Panc1 (cell line): ENCODE results near the gene OPHN1. TPM values are rescaled to one million over a fixed set of nuclear protein-coding genes. Genes with fewer than 3 reads are reported as not detected.

Experiments used
- ATAC-seq: fragments of 200-7000 bp; cut with Tn5 transposase; 2 replicates; pipeline ENCODE4 v1.9.1; 2020; ENCODE audit warnings: mild to moderate bottlenecking, moderate library complexity
- BruUV-seq: library from RNA; stranded (reverse); fragments of 400-500 nt; replicated peaks from 2 replicates; lab custom pipeline; 2021; lab: Mats Ljungman, UMichigan
- CTCF ChIA-PET: fragments of 300-600 bp; sonication (Branson Sonifier 250); formaldehyde crosslinking; loops from one replicate; lab custom pipeline; 2022; ENCODE audit warnings: antibody characterized with exemption; lab: Charles Lee
- POLR2A ChIA-PET: fragments of 300-600 bp; sonication (Branson Sonifier 250); formaldehyde crosslinking; loops from one replicate; lab custom pipeline; 2022; ENCODE audit warnings: antibody characterized with exemption; lab: Charles Lee
- DNase-seq: peaks from one replicate; pipeline ENCODE4 v3.0.0-alpha.2; 2010; ENCODE audit warnings: low read depth, low spot score
- H3K27ac ChIP-seq: 2 replicates; pipeline ENCODE4 v1.5.1; 2011; ENCODE audit warnings: mild to moderate bottlenecking, low read length, inconsistent platforms
- H3K27me3 ChIP-seq: fragments of 200-500 bp; sonication (Bioruptor generic); 2 replicates; pipeline ENCODE4 v1.6.0; 2014; ENCODE audit warnings: low read length, inconsistent platforms; ENCODE audit not compliant: control insufficient read depth, insufficient read depth
- H3K36me3 ChIP-seq: fragments of 200-500 bp; sonication (Bioruptor generic); 2 replicates; pipeline ENCODE4 v1.5.1; 2014; ENCODE audit warnings: inconsistent platforms, mild to moderate bottlenecking, low read length, moderate library complexity; ENCODE audit not compliant: control insufficient read depth, insufficient read depth
- H3K4me1 ChIP-seq: 2 replicates; pipeline ENCODE4 v1.5.1; 2011; ENCODE audit warnings: inconsistent platforms, mild to moderate bottlenecking, low read length, moderate library complexity; ENCODE audit not compliant: control insufficient read depth, insufficient read depth
- H3K4me3 ChIP-seq, 2 experiments: 2 replicates each; pipeline ENCODE4 v1.5.1; 2011 to 2012; ENCODE audit warnings: low read depth in 2 of 2, low read length in 2 of 2, mild to moderate bottlenecking in 2 of 2, inconsistent platforms in 1 of 2, moderate library complexity in 1 of 2
- H3K9me3 ChIP-seq: fragments of 200-500 bp; sonication (Bioruptor generic); 2 replicates; pipeline ENCODE4 v1.5.1; 2014; ENCODE audit warnings: low read depth, mild to moderate bottlenecking, inconsistent platforms, low read length, moderate library complexity; ENCODE audit not compliant: control insufficient read depth, insufficient read depth
- POLR2AphosphoS5 ChIP-seq: IDR thresholded peaks from 2 replicates; pipeline ENCODE4 v1.6.1; 2012; ENCODE audit warnings: mild to moderate bottlenecking, low read depth, low read length, moderate library complexity
- SIN3A ChIP-seq: IDR thresholded peaks from 2 replicates; pipeline ENCODE4 v1.6.1; 2012; ENCODE audit warnings: low read depth, mild to moderate bottlenecking, low read length, moderate library complexity, borderline replicate concordance; ENCODE audit not compliant: insufficient read depth
- TCF7L2 ChIP-seq: IDR thresholded peaks from 2 replicates; pipeline ENCODE4 v1.6.1; 2011; ENCODE audit warnings: mild to moderate bottlenecking, low read depth, low read length, inconsistent platforms
- in situ Hi-C: cut with HindIII; loops from 2 replicates; pipeline ENCODE4 v1.10.0; 2016; ENCODE audit warnings: low sequenced_read_pairs, low pct_unique_long_range_greater_than_20kb
- intact Hi-C: fragments of 100-400 bp; cut with micrococcal nuclease; formaldehyde crosslinking; loops from one replicate; pipeline ENCODE4 v1.10.0; 2022; ENCODE audit not compliant: unreplicated experiment
- total RNA-seq: library from RNA; stranded (reverse); gene quantifications from one replicate; pipeline ENCODE4 v1.2.1, GENCODE V29; 2021; ENCODE audit not compliant: unreplicated experiment
- TF ChIP-seq, protein P1 (sequence below): fragments of 450-650 bp; IDR thresholded peaks from 2 replicates; pipeline ENCODE4 v1.5.1; 2017; ENCODE audit warnings: mild to moderate bottlenecking
- TF ChIP-seq, protein P2 (sequence below), 2 experiments: IDR thresholded peaks; 2 replicates each; pipeline ENCODE4 v1.6.1; 2011 to 2012; ENCODE audit warnings: low read depth in 2 of 2, control low read depth in 1 of 2, low read length in 1 of 2, mild to moderate bottlenecking in 1 of 2, moderate library complexity in 1 of 2; ENCODE audit not compliant: insufficient read depth in 1 of 2

OPHN1 gene
- total RNA-seq, 1 experiment from 2014 or later = 8.8 TPM

DNA sequence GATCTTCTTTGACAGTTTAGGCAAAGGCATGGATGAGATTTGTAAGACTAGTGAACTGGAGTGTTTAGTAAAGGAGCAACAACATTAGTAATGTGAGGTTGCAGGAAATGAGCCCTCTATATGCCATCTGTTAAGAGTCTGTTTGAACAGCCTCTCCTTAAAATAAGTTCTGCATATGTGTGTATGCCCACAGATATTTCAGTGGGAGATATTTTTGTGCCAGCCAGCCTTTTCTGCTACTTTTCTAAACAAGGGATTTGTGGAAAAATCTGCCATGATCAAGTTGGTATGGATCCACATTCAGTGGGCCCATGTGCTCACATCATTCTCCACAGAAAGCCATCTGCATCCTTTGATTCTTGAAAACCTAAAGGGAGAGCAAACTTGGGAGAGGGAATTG lies 237.7 kb downstream of the OPHN1 start:
- Histone ChIP-seq H3K4me1 (no peaks in the 10 kb centered on the region), H3K27me3 (no peaks in the 10 kb centered on the region), H3K4me3 (no peak overlapping the region), H3K36me3 (no peaks in the 10 kb centered on the region), H3K27ac (no peak overlapping the region), H3K9me3 (no peaks in the 10 kb centered on the region)
- no peak for DNase-seq
- ATAC-seq = no peak
- intact Hi-C loops (loop anchor here (5.0 kb wide), 2 partner anchors 297 to 517 kb away; no protein-coding TSS in a partner anchor), in situ Hi-C loops (no loop called here)
- BruUV-seq = no TSS peak
- ChIA-PET POLR2A (no interaction called here), CTCF (no interaction called here)
- no peak for TF ChIP-seq POLR2AphosphoS5
- TF ChIP-seq TCF7L2 = no peak
- TF ChIP-seq SIN3A = no peak
- TF ChIP-seq, protein P1, sequence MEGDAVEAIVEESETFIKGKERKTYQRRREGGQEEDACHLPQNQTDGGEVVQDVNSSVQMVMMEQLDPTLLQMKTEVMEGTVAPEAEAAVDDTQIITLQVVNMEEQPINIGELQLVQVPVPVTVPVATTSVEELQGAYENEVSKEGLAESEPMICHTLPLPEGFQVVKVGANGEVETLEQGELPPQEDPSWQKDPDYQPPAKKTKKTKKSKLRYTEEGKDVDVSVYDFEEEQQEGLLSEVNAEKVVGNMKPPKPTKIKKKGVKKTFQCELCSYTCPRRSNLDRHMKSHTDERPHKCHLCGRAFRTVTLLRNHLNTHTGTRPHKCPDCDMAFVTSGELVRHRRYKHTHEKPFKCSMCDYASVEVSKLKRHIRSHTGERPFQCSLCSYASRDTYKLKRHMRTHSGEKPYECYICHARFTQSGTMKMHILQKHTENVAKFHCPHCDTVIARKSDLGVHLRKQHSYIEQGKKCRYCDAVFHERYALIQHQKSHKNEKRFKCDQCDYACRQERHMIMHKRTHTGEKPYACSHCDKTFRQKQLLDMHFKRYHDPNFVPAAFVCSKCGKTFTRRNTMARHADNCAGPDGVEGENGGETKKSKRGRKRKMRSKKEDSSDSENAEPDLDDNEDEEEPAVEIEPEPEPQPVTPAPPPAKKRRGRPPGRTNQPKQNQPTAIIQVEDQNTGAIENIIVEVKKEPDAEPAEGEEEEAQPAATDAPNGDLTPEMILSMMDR = no peak
- TF ChIP-seq, protein P2, sequence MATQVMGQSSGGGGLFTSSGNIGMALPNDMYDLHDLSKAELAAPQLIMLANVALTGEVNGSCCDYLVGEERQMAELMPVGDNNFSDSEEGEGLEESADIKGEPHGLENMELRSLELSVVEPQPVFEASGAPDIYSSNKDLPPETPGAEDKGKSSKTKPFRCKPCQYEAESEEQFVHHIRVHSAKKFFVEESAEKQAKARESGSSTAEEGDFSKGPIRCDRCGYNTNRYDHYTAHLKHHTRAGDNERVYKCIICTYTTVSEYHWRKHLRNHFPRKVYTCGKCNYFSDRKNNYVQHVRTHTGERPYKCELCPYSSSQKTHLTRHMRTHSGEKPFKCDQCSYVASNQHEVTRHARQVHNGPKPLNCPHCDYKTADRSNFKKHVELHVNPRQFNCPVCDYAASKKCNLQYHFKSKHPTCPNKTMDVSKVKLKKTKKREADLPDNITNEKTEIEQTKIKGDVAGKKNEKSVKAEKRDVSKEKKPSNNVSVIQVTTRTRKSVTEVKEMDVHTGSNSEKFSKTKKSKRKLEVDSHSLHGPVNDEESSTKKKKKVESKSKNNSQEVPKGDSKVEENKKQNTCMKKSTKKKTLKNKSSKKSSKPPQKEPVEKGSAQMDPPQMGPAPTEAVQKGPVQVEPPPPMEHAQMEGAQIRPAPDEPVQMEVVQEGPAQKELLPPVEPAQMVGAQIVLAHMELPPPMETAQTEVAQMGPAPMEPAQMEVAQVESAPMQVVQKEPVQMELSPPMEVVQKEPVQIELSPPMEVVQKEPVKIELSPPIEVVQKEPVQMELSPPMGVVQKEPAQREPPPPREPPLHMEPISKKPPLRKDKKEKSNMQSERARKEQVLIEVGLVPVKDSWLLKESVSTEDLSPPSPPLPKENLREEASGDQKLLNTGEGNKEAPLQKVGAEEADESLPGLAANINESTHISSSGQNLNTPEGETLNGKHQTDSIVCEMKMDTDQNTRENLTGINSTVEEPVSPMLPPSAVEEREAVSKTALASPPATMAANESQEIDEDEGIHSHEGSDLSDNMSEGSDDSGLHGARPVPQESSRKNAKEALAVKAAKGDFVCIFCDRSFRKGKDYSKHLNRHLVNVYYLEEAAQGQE (IDR thresholded peaks at IDR 0.05; ENCODE audit: insufficient read depth in 1 of 2, low read depth in 2 of 2, low read length in 1 of 2) = no peak

DNA sequence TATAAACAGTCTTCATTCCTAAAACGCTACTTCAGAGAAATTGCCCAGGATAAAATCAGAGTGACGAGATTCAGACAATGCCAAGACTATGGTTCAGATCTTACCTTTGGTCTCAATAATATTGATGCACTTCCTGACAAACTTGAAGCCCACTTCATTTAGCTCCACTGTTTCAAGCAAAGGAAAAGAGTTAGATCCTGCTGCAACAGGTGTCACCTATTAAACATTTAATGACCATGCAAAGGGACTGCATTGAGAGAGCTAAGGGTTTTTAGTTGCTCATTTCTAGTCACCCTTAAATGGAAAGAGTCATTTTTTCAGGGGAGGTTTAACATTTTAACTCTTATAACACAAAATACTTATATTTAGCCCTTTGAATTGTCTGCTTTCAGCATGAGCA lies 239.5 kb downstream of the OPHN1 start:
- intact Hi-C loops (no loop called here), in situ Hi-C loops (no loop called here)
- POLR2A ChIA-PET = no interaction called here
- H3K27me3 ChIP-seq = no peaks in the 10 kb centered on the region
- TF ChIP-seq POLR2AphosphoS5 (no peak), TCF7L2 (no peak), SIN3A (no peak)
- TF ChIP-seq, protein P2 (IDR thresholded peaks at IDR 0.05; ENCODE audit: insufficient read depth in 1 of 2, low read depth in 2 of 2, low read length in 1 of 2) = no peak
- TF ChIP-seq, protein P1 = no peak
- ATAC-seq (no peak), DNase-seq (no peak)
- no peaks in the 10 kb centered on the region for H3K9me3 ChIP-seq
- no peaks in the 10 kb centered on the region for H3K36me3 ChIP-seq
- H3K4me1 ChIP-seq = no peaks in the 10 kb centered on the region
- no TSS peak for BruUV-seq
- no peak overlapping the region for H3K4me3 ChIP-seq
- no peak overlapping the region for H3K27ac ChIP-seq
- CTCF ChIA-PET = no interaction called here
